GM13976 (cell line): ENCODE measurements around the gene GPALPP1.

Source experiments
- DNase-seq: peaks from one replicate; pipeline ENCODE4 v3.0.0; 2012; ENCODE audit warnings: low spot score
- CTCF ChIP-seq: IDR thresholded peaks from 2 replicates; pipeline ENCODE4 v1.5.1; 2012; ENCODE audit warnings: borderline replicate concordance, mild to moderate bottlenecking; ENCODE audit not compliant: insufficient read depth; ENCODE audit errors: extremely low read depth, missing control alignments, control extremely low read depth
- in situ Hi-C: fragments of 300-500 bp; cut with MboI; formaldehyde crosslinking; loops from one replicate; pipeline ENCODE4 v1.12.0; 2022; ENCODE audit warnings: low sequenced_read_pairs, mixed read lengths, inconsistent platforms; ENCODE audit not compliant: unreplicated experiment

The GPALPP1 gene

DNA sequence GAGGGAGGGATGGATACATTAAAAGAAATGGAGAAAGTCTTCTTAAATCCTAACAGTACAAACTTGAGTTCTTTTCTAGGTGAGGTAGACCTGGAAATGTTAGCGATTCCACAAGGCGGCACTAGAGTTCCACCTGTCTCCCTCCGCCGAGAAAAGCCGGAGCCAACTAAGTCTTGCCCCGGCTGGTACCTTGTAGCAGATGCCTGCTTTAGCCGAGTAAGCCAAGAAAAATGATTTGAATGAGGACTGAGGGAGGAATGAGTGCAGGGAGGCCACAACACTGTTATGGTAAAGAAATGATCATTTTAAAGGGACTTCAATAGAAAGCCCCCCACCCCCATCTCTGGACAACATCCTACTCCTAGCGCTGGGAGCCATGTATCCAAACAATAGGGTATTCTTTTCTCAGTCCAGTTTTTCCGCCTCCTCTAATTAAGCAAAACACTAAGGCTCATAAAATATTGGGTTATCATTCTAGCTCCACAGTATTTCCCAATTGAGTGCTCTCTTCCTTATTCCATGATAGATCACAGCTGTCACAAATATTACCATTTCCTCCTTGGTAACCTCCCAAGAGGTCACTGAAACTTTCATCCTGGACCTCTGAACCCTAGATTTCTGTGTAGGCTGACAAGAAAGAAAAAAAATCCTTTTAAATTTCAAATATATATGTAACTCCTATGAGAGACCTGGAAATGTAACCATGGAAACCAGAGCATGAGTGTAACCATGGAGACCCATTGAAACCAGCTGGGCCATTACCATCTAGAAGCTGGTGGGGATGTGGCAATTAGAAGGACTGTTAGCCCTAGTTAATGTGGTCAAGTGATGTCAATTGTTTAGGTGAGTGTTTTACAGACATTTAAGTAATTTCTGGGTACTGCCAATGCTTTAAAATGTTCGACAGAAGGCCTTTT is 58.3 kb downstream of the GPALPP1 start:
- peak; percentile 80 for TF ChIP-seq CTCF
- peak; percentile 82 for DNase-seq
- in situ Hi-C loops = loop anchor here (5.0 kb wide), 1 partner anchor 255 kb away; no protein-coding TSS in a partner anchor

DNA sequence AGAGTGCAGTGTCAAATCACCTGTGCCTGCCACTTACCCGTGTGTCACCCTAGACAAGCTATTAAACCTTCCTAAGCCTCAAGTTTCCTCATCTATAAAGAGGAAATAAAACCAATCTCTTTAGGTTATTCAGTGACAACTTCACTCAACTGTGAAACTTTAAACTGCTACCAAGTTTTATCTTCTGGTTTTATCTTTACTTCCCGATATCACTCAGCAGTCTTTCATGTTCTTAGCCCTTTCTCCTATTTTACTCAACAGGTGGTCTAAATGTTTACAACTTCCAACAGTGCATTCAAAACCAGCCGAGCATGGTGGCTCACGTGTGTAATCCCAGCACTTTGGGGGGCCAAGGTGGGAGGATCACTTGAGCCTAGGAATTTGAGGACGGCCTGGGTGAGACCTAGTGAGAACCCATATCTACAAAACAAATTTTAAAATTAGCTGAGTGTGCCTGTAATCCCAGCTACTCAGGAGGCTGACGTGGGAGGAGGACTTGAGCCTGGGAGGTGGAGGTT is 59.6 kb downstream of the GPALPP1 start:
- TF ChIP-seq CTCF = no peak
- peak; percentile 33 for DNase-seq
- in situ Hi-C loops = loop anchor here (5.0 kb wide), 1 partner anchor 253 kb away; no protein-coding TSS in a partner anchor

DNA sequence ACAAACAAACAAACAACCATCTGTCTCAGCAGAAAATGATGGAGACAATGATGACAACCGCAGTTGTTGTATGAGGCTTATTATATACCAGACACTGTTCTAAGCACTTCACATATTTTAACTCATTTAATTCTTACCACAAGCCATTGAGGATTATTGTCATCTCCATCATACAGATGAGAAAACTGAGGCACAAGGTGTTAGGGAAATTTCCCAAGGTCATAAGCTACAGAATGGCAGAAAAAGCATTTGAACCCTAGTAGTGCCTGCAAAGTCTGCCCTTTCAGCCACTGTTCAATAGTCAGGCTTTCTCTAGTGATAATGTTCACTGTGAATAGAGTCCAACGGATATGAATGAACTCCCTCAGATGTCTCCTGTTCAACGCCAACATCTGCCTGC is 60.1 kb downstream of the GPALPP1 start:
- in situ Hi-C loops = loop anchor here (5.0 kb wide), 1 partner anchor 253 kb away; no protein-coding TSS in a partner anchor
- TF ChIP-seq CTCF = no peak
- no peak for DNase-seq

DNA sequence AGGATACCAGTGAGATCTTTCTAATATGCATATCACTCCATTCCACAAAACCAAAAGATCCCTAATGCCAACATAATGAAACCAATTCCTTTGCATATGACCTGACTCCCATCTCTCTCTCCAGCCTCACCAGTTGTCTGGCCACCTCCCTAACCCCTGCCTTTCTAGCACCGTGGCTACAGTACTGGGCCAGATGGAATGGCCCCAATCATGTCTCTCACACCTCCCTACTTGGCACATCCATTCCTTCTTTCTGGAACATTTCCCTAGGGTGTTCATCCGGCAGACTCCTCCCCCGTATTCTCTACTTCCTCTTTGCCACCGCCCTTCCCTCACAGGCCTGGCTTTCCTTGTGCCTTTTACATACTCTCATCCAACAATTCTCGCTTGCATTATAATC is 62.0 kb downstream of the GPALPP1 start:
- TF ChIP-seq CTCF = no peak
- in situ Hi-C loops = no loop called here
- DNase-seq = no peak

DNA sequence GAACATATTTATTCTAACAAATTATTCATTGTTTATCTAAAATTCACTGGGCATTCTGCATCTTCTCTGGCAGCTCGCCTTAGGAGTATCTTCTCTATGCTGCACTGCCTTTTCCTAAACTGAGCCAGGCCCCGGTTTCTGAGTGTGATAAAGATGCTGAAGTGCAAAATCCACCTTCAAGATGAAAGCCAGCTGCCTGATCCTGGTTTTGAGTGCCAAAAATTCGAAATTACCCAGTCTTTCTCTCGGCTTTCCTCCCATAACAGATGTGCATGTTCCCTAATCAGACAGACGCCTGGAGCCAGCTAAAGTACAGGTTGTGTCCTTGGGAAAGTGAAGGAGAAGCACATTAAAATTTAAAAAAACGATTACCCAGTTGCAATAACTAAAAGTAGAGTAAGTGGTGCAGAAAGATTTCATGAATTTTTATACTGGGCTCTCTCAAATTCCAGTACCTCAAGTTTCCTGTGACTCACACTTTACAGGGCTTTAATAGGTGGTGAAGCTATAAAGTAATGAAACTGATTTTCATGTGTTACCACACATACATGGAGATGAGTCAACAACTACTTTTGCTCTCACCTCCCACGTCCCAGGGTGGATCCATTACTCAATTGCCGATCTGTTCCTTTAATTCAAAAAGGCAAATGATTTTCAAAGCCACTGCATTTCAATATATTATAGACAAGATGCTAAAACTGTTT is 66.0 kb downstream of the GPALPP1 start:
- in situ Hi-C loops = no loop called here
- TF ChIP-seq CTCF = no peak
- peak; percentile 58 for DNase-seq

DNA sequence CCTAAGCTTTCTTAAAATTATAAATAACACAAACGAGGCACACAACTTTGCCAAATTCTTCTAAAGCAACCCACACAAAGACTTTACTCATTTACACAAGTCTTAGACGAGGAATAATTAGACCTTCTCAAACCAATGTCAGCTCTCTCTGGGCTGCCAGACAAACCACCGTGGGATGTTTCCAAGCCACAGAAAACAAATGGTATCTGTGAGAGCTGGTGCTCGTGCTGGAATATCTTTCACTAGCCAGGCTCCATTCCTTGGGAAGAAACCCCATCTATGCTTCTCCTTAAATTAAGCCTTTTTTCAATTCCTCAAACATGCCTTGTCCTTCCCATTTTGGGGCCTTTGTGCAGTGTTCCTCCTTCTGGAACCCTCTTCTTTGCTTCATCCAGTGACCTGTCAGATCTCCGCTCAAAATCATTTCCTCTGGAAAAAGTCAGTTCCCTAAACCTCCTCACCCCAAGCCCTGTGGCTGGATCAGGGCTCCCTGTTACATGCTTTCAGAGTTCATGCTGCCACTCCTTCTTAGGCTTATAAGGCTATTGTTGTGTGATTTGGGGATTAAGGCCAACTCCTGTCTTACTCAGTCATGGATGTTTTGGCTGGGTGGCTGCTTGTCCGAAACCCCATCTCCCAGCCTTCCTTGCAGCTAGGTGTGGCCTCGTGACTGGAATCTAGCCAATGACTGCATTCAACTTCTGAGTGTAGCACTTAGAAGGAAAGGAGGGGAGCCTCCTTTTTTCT is 66.7 kb downstream of the GPALPP1 start:
- in situ Hi-C loops = no loop called here
- no peak for DNase-seq
- TF ChIP-seq CTCF = no peak
